Fibroblast of skin of left biceps (primary cell): ENCODE data around the gene FAM25A.
"Not testable (repeated sequence)": the region's sequence is repeated elsewhere in the genome, so short reads cannot be mapped to it uniquely, and the experiment has no call there.

Experiments
- DNase-seq, 2 experiments: peaks; one replicate each; pipeline ENCODE4 v3.0.0-alpha.2; 2013; ENCODE audit warnings: low read depth in 2 of 2

FAM25A gene

DNA sequence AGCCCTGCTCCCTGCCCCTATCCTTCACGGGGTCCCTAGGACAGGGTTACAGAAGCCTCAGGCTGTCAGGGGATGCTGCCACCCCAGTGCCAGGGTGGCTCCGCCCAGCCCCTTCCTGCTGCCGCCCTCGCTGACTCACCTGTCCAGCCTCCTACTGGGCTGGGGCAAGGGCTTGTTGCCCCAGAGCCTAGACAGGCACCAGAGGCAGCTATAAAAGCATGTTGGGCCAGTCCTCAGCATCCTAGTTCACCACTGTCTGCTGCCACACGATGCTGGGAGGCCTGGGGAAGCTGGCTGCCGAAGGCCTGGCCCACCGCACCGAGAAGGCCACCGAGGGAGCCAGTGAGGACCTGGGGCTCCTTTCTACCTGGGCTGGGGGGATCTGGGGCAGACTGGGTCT is at the start of gene FAM25A:
FAM25A (plus strand) TSS at position 239 of the 400 bp plus-strand sequence; CDS start at position 270, 31 bp downstream.
- not testable (repeated sequence) for DNase-seq

DNA sequence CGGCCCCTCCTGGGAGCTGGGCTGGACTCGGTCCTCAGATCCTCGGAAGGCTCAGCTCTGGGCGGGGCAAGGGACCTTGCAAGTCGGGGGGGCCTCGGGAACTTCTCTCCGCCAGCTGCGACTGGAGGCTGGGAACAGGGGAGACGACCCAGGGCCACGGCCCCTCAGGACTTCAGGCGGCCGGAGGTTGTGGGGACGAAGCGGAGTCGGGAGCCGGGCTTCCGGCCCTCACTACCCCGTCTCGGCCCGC is 49.2 kb upstream of the FAM25A start:
- no peak for DNase-seq

DNA sequence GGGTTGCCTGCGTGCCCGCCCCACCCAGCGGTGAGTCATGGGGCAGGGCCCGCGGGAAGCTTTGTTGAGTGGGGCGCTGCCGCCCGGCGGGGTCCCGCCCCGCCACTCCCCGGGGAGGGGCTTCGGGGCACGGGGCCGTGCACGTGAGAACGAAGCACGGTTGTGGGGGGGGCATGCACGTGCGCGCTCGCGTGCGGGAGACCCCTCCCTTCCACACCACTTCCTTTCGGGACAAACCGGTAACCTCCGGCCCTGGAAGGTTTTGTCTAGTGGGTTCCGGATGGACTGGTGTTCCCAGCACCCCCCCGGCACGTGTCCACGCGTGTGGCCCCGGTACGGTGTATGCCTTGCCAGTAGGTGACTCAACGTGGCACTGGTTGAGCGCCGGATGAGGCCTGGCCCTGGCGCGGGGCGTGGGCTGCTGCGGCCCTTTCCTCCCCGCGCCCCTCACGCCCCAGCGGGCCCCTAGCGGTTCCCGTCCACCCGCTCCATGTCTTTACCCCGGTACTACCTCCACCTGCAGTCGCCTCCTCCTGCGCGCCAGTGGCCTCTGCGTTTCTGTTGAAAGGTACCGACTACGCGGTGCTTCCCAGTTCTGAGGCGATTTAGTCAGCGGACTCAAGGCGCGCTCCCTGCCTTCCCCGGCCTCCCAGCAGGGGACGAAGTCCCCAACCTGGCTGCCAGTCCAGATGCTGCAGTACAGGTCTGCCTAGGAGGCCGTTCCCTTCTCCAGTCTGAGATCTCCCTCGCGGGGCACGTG is 48.7 kb upstream of the FAM25A start:
- peak; percentile 49 to 51 for DNase-seq

DNA sequence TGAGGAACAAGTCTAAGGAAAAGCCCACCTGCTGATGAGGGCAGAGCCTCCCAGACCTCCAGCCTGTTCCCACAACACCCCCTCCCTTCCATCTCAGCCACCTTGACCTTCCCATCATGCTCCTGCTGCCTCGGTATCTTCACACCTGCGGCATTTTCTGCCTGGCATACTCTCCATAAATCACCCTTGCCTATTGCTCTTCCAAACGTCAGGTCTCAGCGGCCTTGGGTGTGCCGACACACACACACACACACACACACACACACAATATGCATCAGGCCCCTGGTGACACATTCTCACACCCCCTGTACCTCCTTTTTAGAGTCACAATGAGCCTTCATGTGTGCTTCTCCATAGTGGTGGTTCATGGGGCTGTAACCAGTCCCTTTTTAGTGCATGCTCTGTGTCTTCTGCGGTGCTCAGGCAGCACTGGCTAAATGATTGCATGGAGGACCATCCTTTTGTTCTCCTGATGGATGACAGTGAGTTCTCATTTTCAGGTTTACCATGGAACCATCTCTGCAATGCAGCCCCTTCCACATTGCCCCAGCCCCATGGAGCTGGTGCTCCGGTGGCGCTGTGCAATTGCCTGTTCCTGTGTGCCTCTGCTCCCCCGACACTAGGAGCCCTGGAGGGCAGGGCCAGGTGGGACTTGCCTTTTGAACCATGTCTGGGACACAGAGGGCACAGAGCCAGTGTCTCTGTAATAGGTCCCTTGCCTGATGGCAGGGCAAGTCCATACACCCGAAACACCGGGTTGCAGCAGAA is 47.3 kb upstream of the FAM25A start:
- DNase-seq = no peak

DNA sequence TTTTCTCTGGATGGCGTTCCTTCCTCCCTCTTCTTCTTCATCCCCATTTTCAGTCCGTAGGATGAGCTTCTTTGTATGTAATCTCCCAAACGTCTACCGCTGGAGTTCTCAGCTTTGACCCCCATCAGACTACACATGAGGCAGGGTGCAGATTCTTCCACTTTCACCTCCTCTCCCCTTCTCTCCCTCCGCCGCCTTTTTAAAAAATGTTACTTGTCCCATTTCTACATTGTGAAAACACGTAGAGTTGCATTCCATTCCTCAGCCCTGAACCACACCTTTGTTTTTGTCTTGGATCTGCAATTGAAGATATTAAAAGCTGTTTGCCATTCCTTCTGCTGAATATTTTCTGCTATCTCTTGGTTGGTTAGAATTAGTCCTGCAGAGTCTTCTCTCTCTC is 45.6 kb upstream of the FAM25A start:
- no peak for DNase-seq

DNA sequence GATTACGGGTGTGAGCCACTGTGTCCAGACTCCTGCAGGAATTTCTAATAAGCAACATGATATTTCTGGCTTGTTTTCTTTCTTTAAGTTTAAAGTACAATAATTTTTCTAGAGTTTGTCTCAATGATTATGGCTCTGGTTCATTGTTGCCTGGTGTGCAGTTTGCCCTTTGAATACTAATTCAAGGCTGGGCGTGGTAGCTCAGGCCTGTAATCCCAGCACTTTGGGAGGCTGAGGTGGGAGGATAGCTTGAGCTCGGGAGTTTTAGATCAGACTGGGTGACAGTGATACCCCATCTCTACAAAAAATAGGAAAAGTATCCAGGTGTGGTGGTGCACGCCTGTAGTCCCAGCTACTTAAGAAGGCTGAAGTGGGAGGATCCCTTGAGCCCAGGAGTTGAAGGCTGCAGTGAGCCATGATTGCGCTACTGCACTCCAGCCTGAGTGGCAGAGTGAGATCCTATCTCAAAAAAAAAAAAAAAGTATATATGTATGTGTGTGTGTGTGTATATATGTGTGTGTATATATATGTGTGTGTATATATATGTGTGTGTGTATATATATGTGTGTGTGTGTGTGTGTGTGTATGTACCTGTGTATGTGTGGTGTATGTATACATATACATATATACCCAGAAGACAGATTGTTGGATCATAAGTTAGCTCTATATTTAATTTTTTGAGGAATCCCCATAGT is 43.6 kb upstream of the FAM25A start:
- no peak for DNase-seq

DNA sequence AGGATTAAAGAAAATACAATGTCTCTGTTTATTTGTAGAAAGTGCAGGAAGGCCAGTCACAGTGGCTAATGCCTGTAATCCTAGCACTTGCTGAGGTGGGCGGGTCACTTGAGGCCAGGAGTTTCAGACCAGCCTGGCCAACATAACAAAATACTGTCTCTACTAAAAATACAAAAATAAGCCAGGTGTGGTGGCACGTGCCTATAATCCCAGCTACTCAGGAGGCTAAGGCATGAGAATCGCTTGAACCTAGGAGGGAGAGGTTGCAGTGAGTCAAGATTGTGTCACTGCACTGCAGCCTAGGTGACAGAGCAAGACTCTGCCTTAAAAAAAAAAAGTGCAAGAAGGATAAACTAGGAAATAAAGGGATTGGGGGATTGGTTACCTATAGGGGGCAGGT is 41.6 kb upstream of the FAM25A start:
- not testable (repeated sequence) for DNase-seq

DNA sequence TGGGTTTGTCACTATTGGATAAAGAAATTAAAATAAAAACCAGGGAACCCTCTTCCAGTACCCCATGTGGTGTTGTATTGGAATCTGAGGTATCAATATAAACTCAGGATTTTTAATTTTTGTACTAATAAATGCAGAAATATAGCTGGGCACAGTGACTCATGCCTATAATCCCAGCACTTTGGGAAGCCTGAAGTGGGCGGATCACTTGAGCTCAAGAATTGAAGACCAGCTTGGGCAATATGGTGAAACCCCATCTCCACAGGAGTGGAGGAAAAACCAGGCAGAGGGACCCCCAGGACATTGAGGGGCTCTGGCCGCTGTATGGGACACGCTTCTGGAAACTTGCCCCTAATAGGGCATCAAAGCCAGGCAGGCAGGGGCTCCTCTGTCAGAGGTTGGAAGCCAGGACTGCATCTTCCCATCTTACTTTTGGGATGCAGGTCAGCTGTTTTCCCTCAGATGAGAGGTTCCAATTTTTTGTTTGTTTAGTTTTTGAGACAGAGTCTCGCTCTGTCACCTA is 40.7 kb upstream of the FAM25A start:
- no peak for DNase-seq

DNA sequence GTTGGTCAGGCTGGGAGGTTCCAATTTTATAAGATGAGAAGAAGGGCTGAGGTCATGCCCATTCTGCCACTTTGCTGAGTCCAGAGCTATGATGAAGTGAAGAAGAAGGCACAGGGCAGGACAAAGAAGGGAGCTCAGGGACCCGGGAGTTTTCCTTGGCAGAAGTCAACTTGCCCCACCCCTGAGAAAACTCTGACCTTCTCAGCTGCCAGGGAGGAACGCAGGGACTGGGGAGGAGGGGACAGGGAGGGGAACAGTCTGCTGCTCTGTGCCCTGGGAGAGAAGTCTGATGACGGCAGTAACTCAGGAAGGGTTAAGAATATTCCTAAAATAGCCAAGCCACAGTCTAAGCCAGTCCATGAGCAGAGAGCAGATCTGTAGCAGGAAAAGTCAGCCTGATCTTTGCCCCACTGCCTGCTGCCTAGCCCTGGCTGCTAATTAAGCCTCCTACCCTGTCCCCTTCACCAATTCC is 40.1 kb upstream of the FAM25A start:
- no peak for DNase-seq

DNA sequence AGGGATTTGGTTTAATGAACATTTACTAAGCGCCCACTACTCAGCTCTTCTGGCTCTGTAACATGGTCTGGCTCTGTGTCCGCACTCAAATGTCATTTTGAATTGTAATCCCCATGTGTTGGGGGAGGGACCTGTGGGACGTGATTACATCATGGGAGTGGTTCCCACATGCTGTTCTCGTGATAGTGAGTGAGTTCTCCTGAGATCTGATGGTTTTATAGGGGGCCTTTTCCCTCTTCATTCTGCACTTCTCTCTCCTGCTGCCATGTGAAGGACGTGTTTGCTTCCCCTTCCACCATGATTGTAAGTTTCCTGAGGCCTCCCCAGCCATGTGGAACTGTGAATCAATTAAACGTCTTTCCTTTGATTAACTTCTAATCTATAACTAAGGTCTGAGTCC is 39.1 kb upstream of the FAM25A start:
- DNase-seq = not testable (repeated sequence)

DNA sequence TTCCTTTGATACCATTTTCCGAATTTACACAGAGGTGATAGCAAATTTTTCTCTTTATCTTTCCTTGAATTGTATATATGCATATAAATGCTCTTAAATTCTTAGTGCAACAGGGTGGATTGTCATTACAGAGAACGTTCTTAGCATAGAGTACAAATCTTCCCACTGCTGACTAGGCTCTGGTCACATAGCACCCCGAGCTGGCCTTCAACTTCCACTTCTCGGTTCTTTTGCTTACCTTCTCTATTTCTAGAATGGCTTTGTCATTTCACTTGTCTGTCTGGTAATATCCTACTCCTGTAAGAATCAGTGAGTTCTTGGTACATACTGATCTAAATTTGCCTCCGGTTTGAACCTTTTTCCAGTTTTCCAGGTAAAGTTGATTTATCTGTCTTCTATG is 38.4 kb upstream of the FAM25A start:
- no peak for DNase-seq

DNA sequence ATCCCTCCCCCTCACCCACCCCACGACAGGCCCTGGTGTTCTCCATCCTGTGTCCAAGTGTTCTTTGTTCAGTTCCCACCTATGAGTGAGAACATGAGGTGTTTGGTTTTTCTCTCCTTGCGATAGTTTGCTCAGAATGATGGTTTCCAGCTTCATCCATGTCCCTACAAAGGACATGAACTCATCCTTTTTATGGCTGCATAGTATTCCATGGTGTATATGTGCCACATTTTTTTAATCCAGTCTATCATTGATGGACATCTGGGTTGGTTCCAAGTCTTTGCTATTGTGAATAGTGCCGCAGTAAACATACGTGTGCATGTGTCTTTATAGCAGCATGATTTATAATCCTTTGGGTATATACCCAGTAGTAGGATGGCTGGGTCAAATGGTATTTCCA is 35.6 kb upstream of the FAM25A start:
- DNase-seq = not testable (repeated sequence)

DNA sequence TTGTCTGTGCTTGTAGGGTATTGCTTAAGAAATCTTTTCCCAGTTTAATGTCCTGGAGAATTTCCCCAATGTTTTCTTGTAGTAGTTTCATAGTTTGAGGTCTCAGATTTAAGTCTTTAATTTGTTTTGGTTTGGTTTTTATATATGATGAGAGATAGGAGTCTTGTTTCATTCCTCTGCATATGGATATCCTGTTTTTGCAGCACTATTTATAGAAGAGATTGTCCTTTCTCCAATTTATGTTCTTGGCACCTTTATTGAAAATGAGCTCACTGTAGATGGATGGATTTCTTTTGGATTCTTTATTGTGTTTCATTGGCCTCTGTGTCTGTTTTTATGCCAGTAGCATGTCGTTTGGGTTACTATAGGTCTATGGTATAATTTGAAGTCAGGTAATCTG is 31.6 kb upstream of the FAM25A start:
- DNase-seq = no peak

DNA sequence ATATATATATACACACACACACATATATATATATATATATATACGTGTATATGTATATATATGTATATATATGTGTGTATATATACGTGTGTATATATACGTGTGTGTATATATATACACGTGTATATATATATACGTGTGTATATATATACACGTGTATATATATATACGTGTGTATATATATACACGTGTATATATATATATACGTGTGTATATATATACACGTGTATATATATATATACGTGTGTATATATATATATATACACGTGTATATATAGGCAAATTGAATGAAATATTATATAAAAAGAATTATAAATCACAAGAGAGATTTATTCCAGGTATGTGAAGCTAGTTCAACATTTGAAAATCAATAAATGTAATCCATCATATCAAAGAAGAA is 28.7 kb upstream of the FAM25A start:
- not testable (repeated sequence) for DNase-seq

DNA sequence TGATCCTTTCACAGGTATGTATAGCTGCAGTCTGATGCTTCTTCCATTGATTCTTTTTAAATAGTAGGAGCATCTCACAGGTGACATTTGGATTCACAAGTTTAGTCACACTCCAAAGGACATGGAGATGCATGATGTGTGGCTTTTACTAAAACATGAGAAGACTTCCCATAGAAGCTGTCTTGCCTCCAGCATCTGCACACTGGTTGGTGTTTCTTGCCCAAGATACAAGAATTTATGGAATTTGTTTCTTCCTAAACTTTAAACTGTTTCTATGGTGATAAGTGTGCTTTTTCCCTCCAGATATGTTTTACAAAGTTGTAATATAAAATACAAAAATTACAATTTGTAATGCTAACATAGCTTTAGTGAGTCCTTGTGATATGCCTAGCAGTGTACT is 27.6 kb upstream of the FAM25A start:
- DNase-seq = no peak

DNA sequence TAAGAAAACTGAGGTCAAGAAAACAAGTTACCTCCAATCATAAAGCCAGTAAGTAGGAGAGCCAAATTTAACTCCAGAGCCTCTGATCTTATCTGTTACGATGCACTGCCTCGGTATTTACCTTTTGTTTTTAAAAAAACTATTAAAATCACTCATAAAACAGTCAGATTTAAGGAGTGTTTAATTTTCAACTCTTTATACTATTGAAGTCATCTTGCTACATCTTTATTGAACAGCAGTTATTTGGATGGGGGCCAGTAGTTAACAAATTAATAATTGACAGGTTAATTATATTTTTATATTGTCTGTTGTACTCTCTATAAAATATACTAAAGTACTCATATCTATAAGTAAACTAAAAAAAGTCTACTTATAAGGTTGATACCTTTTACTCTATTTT is 27.2 kb upstream of the FAM25A start:
- DNase-seq = no peak

DNA sequence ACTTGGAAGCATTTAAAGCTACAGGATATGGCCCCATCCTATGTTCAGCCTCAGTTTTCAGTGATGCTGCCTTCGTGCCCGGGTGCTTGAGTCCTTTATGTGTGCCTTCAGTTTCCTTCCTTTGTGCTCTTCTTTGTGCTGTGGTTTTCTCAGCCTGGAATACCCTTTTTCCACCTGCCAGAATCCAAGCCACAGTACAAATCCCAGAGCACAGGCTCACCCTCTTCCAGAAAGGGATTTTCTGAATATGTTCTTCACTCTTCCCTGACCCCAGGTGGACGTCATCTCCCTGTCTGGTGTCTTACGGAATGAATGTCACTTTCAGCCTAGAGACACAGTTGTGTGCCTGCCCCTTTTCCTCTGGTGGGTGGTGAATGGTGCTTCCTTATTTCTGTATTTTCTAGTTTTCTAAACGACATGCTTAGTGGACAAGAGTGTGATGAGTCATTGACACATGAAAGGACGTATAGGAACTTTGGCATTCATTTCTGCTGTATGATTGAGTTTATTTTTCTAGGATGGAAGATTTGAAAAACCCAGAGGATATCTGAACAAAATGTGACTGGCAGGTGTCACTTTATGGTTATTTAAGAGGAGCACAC is 20.2 kb upstream of the FAM25A start:
- DNase-seq = not testable (repeated sequence)

DNA sequence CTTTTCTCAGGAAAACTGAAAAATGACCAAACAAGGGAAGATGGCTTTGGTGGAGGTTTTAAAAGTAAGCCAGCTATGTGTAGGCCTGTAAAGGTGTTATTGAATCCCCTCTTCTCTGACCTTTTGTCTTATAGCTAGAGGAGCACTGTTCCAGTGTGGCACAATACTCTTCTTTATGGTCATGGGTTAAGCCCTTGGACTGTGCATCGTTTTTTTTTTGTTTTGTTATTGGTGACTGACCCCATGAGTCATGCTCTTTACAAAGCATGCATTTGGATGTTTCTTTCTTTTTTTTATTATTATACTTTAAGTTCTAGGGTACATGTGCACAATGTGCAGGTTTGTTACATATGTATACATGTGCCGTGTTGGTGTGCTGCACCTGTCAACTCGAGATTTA is 19.6 kb upstream of the FAM25A start:
- DNase-seq = no peak

DNA sequence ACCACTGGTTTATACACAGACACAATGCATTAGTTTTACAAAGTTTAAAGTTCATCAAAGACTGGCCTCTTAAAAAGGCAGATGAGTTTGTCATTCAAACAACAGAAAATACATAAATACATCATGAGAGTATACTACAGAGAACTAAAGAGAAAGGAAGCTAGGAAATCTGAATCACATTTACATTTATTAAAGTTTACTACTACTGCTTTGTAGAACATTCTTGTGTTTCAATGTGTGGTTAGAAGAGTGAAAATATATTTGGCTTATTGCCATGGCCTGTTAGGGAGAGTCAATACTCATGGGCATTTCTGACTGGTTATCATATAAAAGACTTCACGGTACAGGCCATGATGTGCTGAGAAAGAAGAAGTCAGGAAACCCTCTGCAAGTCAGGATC is 13.0 kb upstream of the FAM25A start:
- not testable (repeated sequence) for DNase-seq

DNA sequence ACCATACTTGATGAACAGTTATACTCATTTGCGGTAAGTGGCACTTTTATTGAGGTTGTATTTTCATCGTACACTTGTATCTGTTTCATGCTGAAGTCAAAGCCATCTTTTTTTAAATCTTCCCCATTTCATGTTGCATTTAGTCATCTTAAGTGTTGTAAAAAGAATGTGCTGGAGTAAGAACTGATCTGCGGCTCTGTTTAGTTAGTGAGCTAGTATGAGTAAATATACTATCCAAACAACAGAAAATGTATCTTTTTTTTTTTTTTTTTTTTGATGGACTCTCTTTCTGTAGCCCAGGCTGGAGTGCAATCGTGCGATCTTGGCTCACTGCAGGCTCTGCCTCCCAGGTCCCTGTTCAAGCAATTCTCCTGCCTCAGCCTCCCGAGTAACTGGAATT is 12.4 kb upstream of the FAM25A start:
- not testable (repeated sequence) for DNase-seq

DNA sequence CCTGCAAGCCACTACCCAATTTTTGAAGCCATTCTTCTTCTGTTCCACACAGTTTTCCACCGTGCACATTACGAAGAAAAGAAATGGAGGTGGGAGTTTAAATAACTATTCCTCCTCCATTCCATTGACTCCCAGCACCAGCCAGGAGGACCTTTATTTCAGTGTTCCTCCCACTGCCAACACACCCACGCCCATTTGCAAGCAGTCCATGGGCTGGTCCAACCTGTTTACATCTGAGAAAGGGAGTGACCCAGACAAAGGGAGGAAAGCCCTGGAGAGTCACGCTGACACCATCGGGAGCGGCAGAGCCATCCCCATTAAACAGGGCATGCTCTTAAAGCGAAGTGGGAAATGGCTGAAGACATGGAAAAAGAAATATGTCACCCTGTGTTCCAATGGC is 11.8 kb upstream of the FAM25A start:
- not testable (repeated sequence) for DNase-seq

DNA sequence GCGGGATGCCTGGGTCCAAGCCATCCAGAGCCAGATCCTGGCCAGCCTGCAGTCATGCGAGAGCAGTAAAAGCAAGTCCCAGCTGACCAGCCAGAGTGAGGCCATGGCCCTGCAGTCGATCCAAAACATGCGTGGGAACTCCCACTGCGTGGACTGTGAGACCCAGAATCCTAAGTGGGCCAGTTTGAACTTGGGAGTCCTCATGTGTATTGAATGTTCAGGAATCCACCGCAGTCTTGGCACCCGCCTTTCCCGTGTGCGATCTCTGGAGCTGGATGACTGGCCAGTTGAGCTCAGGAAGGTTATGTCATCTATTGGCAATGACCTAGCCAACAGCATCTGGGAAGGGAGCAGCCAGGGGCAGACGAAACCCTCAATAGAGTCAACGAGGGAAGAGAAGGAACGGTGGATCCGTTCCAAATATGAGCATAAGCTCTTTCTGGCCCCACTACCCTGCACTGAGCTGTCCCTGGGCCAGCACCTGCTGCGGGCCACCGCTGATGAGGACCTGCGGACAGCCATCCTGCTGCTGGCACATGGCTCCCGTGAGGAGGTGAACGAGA is 10.9 kb upstream of the FAM25A start:
- DNase-seq = not testable (repeated sequence)
